Measurements from ENCODE around the gene MS4A6E.
A peak's percentile ranks its signal among the peaks of the same experiment; 100 is the strongest.

Gene MS4A6E

DNA sequence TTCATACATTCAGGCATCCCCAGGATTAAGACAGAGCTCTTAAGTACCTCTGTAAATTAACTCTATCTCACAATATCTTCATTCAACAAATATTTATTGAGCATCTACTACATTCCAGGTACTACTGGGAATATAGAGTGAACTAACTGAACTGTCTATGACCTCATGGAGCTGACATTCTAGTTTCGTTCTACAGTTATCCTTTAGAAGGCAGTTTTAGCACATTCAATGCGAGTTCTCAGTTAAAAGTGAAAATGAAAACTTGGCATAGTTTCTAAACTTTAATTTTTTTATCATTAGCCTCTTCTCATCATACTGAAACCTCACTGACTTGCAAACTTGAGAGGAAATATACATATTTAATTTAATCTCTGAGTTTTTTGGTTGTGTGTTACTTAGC lies 10.7 kb upstream of the MS4A6E start:
- TF ChIP-seq, protein P1, sequence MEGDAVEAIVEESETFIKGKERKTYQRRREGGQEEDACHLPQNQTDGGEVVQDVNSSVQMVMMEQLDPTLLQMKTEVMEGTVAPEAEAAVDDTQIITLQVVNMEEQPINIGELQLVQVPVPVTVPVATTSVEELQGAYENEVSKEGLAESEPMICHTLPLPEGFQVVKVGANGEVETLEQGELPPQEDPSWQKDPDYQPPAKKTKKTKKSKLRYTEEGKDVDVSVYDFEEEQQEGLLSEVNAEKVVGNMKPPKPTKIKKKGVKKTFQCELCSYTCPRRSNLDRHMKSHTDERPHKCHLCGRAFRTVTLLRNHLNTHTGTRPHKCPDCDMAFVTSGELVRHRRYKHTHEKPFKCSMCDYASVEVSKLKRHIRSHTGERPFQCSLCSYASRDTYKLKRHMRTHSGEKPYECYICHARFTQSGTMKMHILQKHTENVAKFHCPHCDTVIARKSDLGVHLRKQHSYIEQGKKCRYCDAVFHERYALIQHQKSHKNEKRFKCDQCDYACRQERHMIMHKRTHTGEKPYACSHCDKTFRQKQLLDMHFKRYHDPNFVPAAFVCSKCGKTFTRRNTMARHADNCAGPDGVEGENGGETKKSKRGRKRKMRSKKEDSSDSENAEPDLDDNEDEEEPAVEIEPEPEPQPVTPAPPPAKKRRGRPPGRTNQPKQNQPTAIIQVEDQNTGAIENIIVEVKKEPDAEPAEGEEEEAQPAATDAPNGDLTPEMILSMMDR (IDR thresholded peaks at IDR 0.05): no peak
- no peak for TF ChIP-seq ZFX (IDR thresholded peaks at IDR 0.05; ENCODE audit: borderline replicate concordance)
- no peak overlapping the region for H3K27ac ChIP-seq

DNA sequence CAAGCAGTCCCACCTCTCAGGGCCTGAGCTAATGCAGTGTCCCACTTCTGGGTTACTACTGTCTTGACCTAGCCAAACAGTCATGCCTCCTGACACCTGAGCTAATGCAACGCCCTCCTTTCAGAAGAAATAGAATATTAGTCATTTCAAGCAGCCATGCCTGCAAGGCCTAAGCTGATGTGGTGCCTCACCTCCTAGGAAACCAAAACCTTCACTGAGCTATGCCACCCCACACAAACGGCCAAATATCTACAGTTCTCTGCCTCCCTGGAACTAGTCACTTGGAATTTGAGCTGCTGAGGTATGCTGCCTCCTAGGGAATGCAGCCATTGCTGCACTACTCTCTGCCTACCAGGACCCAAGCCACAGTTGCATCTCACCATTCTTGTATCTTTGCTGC lies 8.3 kb upstream of the MS4A6E start:
- no peak for TF ChIP-seq ZFX (IDR thresholded peaks at IDR 0.05; ENCODE audit: borderline replicate concordance)
- TF ChIP-seq, protein P1 (IDR thresholded peaks at IDR 0.05): no peak
- H3K27ac ChIP-seq: no peak overlapping the region

DNA sequence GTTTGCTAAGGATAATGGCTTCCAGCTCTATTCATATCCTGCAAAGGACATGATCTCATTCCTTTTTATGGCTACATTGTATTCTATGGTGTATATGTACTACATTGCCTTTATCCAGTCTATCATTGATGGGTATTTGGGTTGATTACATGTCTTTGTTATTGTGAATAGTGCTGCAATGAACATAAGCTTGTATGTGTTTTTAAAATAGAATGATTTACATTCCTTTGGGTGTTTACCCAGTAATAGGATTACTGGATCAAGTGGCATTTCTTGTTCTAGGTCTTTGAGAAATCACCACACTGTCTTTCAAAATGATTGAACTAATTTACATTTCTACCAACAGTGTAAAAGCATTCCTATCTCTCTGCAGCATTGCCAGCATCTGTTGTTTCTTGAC lies 6.0 kb upstream of the MS4A6E start:
- TF ChIP-seq ZFX (IDR thresholded peaks at IDR 0.05; ENCODE audit: borderline replicate concordance): no peak
- TF ChIP-seq, protein P1 (IDR thresholded peaks at IDR 0.05): no peak
- no peak overlapping the region for H3K27ac ChIP-seq

DNA sequence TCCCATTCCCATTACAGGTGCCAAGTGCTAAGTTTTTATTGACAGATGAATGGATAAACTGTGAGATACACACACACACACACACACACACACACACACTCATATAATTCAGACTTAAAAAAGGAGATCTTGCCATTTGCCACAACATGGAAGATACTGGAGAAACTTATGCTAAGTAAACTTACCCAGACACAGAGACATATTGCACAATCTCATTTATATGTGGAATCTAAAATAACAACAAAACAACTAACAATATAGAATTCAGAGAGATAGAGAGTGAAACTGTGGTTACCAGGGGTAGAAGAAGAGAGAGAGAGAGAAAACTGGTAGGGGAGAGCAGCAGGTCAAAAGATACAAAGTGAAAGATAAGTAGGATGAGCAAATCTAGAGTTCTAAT lies 1.4 kb downstream of the MS4A6E start:
- no peak overlapping the region for H3K27ac ChIP-seq
- TF ChIP-seq, protein P1 (IDR thresholded peaks at IDR 0.05): no peak
- TF ChIP-seq ZFX (IDR thresholded peaks at IDR 0.05; ENCODE audit: borderline replicate concordance): no peak

DNA sequence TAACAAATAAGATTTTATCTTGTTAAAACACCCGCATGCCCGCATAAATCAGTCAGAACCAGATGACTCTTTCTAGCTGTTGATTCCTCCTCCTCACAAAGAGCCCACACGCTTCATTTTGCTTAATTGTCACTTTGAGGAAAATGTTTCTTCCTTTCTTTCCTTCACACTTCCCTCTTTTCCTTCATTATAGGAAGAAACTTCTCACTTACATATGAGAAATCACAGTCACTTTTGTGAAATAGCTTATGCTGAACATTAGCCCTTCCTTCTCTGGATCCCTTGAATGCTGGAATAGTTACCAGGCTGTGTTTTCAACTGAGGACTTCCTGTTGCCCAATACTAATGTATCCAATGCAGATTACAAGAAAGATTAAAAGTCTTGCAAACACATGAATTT lies 5.8 kb downstream of the MS4A6E start:
- TF ChIP-seq, protein P1 (IDR thresholded peaks at IDR 0.05): no peak
- TF ChIP-seq ZFX (IDR thresholded peaks at IDR 0.05; ENCODE audit: borderline replicate concordance): no peak
- no peak overlapping the region for H3K27ac ChIP-seq

DNA sequence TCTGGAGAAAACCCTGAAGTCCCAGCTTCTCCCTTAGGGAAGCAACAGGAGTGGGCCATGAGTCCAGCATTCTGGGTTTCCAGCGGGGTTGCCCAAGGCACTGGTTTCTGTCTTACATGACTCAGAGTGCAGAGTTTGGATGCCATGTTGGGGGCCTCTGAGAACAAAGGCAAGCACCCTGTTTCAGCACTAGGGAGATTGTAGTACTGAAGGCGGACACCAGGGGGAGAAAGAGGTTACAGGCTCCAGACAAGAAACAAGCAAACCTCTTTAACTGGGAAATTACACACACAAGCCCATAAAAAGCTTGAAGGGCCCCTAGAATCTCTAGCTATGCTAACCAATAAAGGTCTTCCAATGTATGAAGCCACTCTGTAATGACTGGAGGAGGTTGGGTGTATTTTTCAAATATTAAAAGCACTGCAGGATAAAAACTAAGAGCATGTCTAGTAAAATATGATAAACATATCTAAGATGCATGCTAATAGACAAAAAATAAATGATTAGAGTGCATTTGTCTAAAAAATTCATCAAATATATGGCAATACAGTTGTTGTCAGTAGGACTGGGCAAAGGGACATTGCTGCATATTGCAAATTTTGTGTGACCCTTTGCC lies 7.1 kb downstream of the MS4A6E start:
- no peak overlapping the region for H3K27ac ChIP-seq
- no peak for TF ChIP-seq ZFX (IDR thresholded peaks at IDR 0.05; ENCODE audit: borderline replicate concordance)
- TF ChIP-seq, protein P1 (IDR thresholded peaks at IDR 0.05): peak; percentile 84

DNA sequence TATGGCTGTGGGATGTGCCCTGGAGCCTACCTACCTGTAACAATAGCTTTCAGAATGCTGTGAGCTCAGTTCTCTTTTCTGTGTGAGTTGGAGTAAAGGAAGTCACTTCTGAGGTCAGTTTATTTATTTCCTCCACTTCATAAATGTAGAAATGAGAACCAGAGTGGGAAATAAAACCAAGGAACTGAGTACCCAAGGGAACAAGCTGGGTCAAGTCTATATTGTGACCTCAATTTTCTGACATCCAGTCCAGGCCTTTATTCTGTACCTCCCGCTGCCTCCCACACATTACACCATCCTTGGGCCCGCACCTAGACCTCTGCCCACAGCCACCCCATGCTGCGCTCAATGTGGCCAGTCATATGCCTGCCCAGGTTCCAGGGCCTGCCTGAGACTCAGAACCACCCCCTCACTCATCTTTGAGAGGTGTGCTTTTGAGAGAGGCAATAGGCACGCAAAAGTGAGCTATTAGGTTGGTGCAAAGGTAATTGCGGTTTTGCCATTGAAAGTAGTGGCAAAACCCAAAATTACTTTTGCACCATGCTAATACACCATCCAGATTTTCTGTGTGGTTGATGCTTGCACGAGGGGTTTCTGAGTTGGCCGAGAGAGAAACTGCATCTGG lies 9.8 kb downstream of the MS4A6E start:
- TF ChIP-seq ZFX (IDR thresholded peaks at IDR 0.05; ENCODE audit: borderline replicate concordance): no peak
- TF ChIP-seq, protein P1 (IDR thresholded peaks at IDR 0.05): no peak
- H3K27ac ChIP-seq: no peak overlapping the region

Data from 22Rv1 (cell line).